SK-N-DZ (cell line): Measurements from ENCODE around the gene MBOAT7.

Source experiments
- DNase-seq: peaks from one replicate; pipeline ENCODE4 v3.0.0-alpha.2; 2015; ENCODE audit warnings: low spot score

The MBOAT7 gene

DNA sequence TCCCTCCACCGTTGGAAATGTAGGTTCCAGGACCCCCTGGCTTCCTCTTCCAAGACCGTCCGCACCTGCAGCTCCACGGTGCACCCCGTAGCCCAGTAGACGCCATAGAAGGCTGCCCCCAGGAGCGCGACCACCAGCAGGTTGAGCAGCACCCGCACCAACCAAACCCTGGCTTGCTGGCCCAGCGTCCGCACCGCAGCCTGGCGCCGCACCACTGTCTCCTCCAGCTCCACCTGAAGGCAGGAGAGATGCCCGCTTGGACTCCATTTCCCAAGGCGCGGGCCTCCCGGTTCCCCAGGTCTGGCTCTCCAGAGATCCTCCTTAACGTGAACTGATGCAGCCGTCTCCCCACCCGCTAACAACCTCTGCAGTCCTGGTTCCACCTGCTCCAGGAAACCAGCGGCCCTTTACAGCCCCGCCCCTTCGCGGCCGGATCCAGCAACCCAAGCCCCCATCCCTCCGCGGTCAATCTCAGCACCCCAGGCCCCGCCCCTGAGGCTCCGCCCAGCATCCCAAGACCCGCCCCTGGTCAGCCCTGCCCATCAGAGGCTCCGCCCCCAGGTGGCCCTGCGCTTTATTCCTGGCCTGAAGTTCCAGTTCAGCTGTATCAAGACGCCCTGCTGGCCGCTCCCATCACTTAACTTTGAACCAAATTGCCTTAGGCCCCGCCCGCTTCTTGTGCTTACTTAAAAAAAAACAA, 24.9 kb downstream of the MBOAT7 start:
- no peak for DNase-seq

DNA sequence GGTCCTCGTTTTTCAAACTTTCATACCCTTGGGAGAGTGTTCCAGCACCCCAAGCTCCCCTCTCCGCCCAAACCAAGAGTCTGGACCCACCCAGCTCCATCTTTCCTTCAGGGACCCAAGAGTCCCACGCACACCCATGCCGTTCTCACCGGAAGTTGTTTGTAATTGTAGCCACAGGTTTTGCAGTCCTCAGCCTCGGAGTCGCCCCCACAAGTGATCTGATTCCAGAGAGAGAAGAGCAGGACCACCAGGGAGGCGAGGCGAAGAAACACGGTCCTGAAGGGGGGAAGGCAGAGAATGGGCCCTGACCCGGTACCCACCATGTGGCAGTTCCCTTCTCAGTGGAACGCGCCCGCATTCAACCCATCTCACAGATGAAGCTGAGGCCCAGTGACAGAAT, 26.5 kb downstream of the MBOAT7 start:
- DNase-seq: no peak

DNA sequence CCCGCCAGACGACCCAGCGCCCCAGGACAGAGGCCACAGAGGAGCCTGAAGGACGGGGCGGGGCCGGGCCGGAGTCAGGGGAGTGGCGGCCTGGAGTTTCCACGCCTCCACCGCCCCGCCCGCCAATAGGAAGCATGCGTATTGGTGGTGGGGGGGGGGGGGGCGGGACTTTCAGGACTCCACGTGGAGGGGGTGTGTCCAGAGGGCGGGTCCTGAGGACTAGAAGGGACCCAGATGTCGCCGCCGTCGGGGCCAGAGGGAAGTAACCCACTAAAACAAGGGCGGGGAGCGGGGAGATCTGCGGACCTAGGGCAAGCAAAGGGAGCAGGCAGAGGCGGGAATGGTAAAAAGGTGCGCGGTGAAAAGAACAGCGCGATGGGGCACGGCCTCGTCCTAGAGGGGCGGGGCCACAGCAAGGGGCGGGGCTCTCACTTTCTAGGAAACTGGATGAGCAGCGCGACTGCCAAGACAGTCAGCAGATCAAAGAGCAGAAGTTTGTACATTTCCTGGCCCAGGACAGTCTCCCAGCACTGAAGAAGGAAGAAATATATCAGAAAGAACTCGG, 27.1 kb downstream of the MBOAT7 start:
- no peak for DNase-seq

DNA sequence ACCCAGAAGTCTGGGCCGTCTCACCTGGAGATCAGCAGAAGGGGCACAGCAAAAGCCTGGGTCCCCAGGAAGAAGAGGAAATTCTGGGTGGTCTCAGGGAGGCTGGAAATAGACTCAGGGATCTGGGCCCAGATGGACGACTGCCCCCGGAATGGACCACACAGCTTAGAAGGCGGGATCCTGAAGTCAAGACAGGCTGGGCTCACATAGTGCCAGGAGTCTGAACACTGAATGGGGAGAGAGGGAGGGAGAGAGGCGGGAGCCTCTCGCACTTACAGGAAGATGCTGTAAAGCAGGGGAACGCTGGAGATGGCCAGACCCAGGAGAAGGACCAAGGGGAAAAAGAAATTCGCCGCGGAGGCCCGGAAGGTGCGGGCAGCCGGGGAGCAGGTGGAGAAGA, 28.5 kb downstream of the MBOAT7 start:
- DNase-seq: no peak

DNA sequence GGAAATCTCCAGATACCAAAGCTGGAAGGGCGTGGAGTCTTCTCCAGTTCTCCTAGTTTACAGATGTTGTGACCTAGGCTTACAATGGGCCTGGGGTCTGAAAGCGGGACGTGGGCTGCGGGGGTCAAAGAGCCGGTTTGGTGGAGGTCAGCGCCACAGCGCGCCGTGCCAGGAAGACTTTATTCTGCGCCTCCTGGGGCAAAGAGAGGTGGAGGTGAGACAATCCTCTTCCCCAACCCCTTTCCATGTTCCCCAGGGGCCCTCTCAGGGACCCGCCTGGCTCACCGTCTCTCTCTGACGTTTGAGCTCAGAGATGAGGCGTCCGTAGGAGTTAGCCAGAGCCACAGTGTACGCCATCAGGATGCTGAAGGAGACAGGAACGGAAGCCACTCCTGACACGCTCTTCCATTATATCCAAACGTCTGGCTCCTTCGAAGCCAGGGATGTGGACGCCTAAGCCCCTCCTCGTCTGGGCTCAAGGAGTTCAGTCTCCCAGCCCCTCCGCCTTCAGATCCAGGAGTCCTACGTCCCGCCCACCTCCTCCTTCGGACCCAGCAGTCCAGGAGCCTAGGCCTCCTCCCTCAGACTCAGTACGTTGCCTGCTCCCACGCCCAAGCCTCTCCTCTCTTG, 29.1 kb downstream of the MBOAT7 start:
- DNase-seq: peak; percentile 29

DNA sequence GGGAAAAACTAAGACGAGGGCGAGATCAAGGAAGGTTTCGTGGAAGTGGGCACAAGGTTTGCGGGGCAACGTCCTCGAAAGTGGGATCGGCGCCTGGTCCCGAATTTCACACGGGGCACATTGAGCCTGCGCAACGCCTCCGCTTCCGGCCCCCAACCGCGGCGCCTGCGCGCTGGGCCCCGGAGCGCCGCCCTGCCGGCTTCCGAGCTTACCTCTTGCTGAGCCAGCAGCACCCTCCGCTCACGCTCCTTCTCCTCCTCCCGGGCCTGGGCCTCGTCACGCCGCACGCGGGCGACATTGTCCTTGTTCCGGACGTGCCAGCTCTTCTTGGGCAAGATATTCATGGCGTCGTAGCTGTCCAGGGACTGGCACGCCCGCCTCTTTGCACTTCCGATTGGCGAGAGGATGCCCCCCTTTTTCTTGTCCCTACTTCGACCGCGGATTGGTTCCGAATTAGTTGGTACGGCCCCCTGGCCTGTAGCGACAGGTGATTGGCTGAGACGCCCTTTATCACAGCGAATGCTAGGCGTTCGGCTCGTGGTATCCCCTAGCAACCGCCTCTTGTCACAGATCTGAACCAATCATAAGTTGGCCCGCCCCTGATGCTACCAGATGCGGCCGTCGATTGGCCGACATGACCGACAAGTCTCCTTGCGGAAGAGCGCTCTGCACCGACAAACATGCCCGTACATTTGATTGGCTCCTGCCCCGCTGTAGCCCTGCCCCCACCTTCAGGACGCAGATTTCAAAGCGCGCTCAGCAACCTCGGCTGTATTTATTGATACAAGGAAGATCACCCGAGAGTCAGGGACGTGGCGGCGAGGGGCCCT, 29.8 kb downstream of the MBOAT7 start, which contains the start of gene LENG1:
Gene LENG1, minus strand, starts transcription at position 370 of the 830 bp plus-strand sequence. Its CDS starts 26 bp downstream, at position 344.
- peak; percentile 99 for DNase-seq

DNA sequence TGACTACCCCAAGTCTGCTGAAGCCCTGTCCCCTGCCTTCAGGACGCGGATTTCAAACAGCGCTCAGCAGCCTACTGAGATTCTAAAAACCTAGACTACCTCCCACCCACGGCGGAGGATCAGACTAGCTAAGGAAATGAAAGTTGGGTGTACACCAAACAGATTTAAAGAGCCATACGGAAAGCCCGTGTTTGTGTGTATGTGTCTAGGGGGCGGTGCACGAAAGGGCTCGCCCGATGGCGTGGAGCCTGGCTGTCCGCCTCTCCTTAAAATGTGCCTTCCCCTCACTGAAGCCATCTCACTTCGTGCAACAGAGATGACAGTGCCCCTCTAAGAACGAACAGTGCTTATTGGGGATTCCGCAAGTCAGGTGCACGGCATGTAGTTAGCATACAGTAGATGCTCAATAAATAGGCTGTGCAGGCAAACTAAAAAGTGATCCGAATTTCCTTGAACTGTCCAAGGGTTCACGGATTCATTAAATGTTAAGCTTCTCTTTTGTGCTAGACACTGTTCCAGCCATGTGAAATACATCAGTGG, 30.5 kb downstream of the MBOAT7 start:
- DNase-seq: no peak

DNA sequence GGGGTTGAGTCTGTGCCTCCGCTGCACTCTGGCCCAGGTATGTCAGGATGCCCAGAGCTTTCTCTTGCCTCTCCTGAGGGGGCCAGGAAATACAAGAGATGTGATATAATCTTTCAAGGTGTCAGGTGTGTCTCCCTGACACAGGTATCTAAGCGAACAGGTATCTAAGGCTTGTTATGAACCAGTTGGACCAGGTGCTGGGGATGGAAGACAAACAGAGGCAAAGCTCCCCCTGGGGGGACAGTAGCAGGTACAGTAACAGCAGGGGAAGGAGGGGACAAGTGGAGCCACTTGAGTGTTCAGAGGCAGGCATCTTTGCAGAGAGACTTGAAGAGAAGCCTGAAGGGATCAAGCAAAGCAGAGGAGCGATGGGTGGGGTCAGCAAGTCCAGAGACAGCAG, 32.4 kb downstream of the MBOAT7 start:
- DNase-seq: no peak

DNA sequence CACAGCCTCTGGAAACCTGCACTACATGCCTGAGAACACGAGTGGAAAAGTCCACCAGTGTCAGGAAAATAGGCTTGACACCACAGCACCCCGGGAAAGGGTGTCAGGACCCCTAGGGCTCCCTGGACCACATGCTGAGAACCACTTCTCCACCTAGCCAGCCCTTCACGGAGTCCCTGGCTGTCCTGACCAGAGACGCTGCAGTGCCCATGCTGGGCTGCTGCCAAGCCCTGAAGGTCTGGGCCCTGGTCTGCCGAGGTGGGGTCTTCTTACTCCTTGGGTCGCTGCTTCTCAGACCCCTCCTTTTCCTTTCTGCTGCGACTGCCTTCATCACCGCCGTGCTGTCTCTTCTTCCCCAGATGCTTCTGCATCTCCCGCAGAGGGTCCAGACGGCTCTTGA, 32.9 kb downstream of the MBOAT7 start:
- DNase-seq: no peak

DNA sequence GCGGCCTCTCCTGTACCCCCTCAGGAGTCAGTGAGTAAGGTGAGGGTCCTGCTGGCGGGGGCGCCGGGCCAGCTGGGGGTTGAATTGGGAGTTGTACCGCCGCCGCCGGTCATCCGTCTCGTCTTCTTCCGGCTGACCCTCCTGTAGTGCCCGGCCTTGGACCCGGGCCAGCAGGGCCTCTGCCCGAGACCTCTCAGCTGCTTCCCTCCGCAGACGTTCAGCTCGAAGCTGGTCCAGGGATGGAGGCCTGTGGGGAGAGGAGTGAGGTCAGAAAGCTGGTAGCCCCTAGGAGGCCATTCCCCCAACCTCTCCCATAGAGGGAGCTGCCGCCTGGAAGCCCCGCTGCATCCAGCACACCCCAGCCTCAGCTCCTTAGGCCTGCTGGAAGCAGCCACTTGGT, 33.7 kb downstream of the MBOAT7 start:
- DNase-seq: no peak

DNA sequence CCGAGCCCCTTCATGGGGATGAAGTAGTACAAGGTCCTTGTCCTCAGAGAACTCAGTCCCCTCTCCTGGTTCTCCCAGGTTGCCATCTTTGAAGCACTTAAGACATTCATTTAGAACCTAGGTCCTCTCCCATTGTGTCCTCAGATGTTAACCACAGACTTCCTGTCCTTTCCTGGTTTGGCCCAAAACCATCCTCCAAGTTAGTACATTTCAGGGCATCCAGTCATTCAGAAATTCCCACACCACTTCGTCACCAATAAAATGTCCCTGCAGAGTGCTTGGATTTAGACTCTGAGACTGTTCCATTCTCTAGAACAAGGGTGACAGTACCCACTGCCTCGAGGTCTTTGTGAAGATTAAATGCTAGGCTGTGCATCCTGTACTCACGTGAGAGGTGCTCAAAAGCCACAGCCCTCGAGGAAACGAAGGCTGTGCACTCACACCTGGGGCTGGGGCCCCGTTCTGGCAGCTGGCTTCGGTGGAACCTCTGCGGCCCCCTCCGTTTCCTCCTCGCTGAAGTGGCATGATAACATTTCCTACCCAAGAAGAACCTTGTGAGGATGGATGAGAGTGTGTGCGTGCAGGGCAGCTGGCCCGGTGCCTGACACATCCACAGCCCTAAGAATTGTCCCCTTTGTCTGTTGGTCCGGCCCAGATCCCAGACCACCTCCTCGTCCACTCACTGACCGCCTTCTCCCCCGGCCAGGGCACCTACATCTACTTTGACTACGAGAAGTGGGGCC, 34.6 kb downstream of the MBOAT7 start:
- DNase-seq: no peak

DNA sequence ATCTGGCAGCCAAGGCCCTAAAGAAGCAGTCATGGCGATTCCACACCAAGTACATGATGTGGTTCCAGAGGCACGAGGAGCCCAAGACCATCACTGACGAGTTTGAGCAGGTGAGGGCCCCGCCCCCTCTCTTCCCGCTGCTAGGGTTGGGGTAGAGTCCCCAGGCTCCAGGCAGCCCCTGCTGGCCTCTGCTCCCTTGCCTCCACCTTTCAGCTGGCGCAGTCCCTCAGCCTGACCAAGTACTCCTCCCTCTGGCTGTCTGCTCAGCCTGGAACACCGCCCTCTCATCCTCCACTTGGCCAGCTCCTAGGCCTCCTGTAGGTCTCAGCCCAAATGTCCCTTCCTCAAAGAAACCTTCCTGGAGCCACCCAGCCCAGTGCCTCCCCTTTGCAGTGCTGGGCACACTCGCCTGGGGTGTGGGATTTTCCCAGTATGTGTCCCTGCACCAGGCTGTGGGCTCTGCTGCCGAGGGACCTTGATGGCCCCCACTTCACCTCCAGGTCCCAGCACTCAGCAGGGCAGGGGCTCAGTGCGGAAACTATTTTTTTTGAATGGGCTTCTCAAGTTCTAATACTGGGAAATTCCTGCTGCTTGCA, 35.6 kb downstream of the MBOAT7 start:
- no peak for DNase-seq

DNA sequence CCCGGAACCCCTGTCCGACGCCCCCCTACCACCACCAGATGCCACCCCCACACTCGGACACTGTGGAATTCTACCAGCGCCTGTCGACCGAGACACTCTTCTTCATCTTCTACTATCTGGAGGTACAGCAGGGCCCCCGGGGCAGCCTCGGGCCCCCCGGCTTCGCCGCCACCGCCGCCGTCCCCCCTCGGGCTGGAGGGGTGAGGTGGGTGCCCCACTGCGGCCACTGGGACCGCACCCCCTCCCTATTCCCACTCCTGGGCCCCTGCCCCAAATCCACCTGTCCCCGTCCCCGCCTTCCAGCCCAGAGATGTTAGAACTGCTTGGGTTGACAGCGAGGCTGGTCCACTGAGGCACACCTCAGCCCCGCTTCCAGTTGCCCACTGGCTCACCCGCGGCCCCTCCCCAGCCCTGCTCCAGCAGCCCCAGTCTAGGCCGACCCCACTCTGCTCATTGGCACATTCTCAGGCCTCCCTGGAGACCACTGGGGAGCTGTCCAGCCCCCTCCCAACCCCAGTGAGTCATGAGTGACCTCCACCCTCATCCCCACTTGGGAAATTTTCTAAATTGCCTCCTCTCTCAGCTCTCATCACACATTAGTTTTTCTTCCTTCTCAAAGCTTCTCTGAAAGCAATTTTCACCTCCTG, 36.4 kb downstream of the MBOAT7 start:
- no peak for DNase-seq

DNA sequence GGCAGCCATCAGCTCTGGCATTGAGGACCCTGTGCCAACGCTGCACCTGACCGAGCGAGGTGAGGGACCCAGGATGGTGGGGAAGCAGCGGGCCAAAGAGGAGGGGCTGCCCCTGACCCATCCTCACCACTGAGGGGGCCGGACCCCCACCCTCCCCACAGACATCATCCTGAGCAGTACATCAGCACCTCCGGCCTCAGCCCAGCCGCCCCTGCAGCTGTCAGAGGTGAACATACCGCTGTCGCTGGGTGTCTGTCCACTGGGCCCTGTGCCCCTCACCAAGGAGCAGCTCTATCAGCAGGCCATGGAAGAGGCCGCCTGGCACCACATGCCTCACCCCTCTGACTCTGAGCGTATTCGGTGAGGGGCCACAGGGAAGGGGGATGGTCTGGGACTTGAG, 37.1 kb downstream of the MBOAT7 start:
- no peak for DNase-seq

DNA sequence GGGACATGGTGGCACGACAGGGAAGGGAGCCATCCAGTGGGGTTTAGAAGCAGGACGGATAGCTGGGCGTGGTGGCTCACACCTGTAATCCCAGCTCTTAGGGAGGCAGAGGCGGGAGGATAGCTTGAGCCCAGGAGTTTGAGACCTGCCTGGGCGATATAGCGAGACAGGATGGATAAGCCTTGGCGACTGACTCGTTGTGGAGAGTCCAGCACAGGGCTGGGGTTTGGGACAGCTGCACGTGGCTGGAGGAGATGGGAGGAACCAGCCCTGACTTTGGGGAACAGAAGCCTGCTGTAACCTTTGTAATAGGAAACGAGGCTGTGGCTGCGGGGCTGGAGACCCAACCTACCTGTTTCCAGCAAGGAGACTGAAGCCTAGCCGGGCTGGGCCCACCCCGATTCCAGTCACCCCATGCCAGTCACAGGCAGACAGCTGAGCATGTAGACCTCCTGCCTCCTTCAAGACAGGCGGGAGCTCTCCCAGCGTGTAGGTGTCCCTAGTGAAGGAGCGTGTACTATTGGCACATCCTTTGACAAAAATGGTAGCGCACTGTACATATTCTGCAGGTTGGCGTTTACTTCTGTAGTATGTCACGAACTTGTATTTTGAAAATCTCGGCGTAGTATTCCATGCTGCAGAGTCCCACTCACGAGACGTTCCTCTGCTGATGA, 37.9 kb downstream of the MBOAT7 start:
- DNase-seq: no peak

DNA sequence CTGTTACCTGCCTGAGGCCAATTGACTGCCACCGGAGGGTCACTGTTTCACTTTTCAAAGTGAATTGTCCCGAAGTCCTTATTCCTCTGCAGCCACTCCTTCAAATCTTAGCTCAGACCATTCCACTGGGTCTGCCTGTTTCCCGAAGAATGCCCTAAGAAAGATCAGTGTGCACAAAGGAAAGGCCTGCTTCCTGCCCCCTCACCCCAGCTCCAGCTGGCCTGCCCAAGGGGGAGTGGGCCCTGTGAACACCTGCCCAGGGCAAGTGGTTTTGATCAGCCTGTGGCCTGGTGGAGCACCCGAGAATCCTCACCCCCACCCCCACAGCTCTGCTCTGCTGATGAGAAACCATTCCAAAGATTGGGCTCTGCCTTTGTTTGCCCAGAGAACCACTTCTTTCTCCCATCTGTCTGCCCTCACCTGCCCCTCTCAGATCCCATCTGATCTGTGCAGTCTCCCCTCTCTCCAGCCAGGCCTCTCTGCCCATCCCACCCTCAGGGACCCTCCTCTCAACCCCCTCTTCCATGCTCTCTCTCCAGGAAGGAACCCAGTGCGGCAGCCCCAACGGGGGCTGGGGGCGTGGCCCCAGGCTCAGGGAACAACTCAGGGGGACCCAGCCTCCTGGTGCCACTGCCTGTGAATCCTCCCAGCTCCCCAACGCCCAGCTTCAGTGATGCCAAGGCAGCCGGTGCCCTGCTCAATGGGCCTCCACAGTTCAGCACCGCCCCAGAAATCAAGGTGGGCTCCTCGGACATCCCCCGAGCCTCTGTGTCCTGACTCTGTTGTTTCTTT, 40.2 kb downstream of the MBOAT7 start:
- DNase-seq: no peak

DNA sequence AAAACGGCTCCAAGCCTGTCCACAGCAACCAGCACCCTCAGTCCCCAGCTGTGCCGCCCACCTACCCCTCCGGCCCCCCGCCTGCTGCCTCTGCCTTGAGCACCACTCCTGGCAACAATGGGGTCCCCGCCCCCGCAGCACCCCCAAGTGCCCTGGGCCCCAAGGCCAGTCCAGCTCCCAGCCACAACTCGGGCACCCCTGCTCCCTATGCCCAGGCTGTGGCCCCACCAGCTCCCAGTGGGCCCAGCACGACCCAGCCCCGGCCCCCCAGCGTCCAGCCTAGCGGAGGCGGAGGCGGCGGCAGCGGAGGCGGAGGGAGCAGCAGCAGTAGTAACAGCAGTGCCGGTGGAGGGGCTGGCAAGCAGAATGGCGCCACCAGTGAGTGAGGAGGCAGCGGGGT, 41.2 kb downstream of the MBOAT7 start:
- DNase-seq: no peak

DNA sequence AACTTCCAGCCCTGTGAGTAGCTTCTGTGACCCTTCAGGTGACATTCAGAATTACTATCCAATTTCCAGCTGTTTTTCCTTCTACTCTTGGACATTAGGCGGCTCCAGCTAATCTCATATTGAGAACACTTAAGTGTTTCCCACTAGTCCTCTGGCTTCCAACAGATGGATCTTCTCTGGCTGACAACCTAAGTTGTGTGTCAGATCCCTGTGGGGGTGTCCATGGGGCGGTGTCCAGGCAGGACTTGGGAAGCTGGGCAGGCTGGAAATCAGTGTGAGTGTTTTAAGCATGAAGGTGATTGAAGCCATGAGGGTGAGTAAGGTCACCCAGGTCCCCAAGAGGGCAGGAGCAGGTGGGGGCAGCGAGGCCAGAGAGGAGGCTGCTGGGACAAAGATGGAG, 41.7 kb downstream of the MBOAT7 start:
- DNase-seq: no peak
